Loucy (cell line): ENCODE results near the gene SPPL3.
A peak's percentile ranks its signal among the peaks of the same experiment; 100 is the strongest.
"Not testable (repeated sequence)": the region's sequence is repeated elsewhere in the genome, so short reads cannot be mapped to it uniquely, and the experiment has no call there.

Experiments used
- H2AFZ ChIP-seq: fragments of 200-600 bp; sonication (generic); 2 replicates; pipeline ENCODE4 v1.6.0; 2016; ENCODE audit warnings: antibody characterized with exemption, mild to moderate bottlenecking, low read length, moderate library complexity
- H3F3A ChIP-seq: fragments of 200-600 bp; 2 replicates; pipeline ENCODE4 v1.6.0; 2016; ENCODE audit warnings: antibody characterized with exemption, low read depth, mild to moderate bottlenecking
- H3K27me3 ChIP-seq: fragments of 200-600 bp; sonication (generic); 2 replicates; pipeline ENCODE4 v1.6.1; 2014; ENCODE audit warnings: low read length, mild to moderate bottlenecking; ENCODE audit not compliant: insufficient read depth, poor library complexity, severe bottlenecking
- H3K36me3 ChIP-seq: fragments of 200-600 bp; sonication (generic); 2 replicates; pipeline ENCODE4 v1.6.1; 2016; ENCODE audit warnings: low read length; ENCODE audit not compliant: insufficient read depth
- H3K4me1 ChIP-seq: fragments of 200-600 bp; sonication (generic); 2 replicates; pipeline ENCODE4 v1.5.1; 2014; ENCODE audit warnings: low read length, mild to moderate bottlenecking; ENCODE audit not compliant: insufficient read depth, poor library complexity, severe bottlenecking
- H3K4me2 ChIP-seq: fragments of 200-600 bp; sonication (generic); 2 replicates; pipeline ENCODE4 v1.6.0; 2014; ENCODE audit warnings: antibody characterized with exemption, low read length, low read depth, mild to moderate bottlenecking; ENCODE audit not compliant: poor library complexity, severe bottlenecking
- H3K4me3 ChIP-seq: fragments of 200-600 bp; sonication (generic); 2 replicates; pipeline ENCODE4 v1.5.1; 2014; ENCODE audit warnings: low read length, mild to moderate bottlenecking, mixed read lengths; ENCODE audit not compliant: poor library complexity, severe bottlenecking
- H3K79me2 ChIP-seq: fragments of 200-600 bp; sonication (generic); 2 replicates; pipeline ENCODE4 v1.6.1; 2014; ENCODE audit warnings: low read length; ENCODE audit not compliant: insufficient read depth
- H3K9ac ChIP-seq: fragments of 200-600 bp; sonication (generic); 2 replicates; pipeline ENCODE4 v1.6.0; 2014; ENCODE audit warnings: mild to moderate bottlenecking, low read depth, low read length, moderate library complexity; ENCODE audit not compliant: poor library complexity, severe bottlenecking
- H3K9me2 ChIP-seq: fragments of 200-600 bp; sonication (generic); replicated peaks from 2 replicates; pipeline ENCODE4 v1.6.1; 2016; ENCODE audit warnings: low read depth, low read length, mixed read lengths
- H3K9me3 ChIP-seq: fragments of 200-600 bp; sonication (generic); 2 replicates; pipeline ENCODE4 v1.6.1; 2014; ENCODE audit warnings: mild to moderate bottlenecking, antibody characterized with exemption, low read length, low read depth; ENCODE audit not compliant: insufficient read depth
- H4K20me1 ChIP-seq: fragments of 200-600 bp; sonication (generic); 2 replicates; pipeline ENCODE4 v1.6.0; 2014; ENCODE audit warnings: antibody characterized with exemption, low read length, mild to moderate bottlenecking; ENCODE audit not compliant: insufficient read depth, poor library complexity, severe bottlenecking
- CTCF ChIP-seq: fragments of 200-600 bp; sonication (generic); conservative IDR thresholded peaks from 2 replicates; pipeline ENCODE4 v1.5.1; 2014; ENCODE audit warnings: mild to moderate bottlenecking, antibody characterized with exemption, low read length
- EZH2phosphoT487 ChIP-seq: fragments of 200-600 bp; IDR thresholded peaks from 2 replicates; pipeline ENCODE4 v1.6.1; 2018; ENCODE audit warnings: antibody characterized with exemption, mild to moderate bottlenecking, moderate library complexity, borderline replicate concordance

SPPL3 gene

GRCh38 chr12:120734210-120734609 is 169.9 kb downstream of the SPPL3 start:
- Histone ChIP-seq H3K9me2 (no peaks in the 10 kb centered on the region), H3K36me3 (no peaks in the 10 kb centered on the region), H3K4me2 (no peak overlapping the region), H3K9ac (no peak overlapping the region), H3K27me3 (no peaks in the 10 kb centered on the region), H4K20me1 (no peaks in the 10 kb centered on the region), H3K4me1 (no peaks in the 10 kb centered on the region), H2AFZ (no peak overlapping the region), H3F3A (no peaks in the 10 kb centered on the region), H3K4me3 (no peak overlapping the region), H3K79me2 (no peaks in the 10 kb centered on the region), H3K9me3 (no peaks in the 10 kb centered on the region)
- TF ChIP-seq EZH2phosphoT487 (no peak), CTCF (no peak)

- H3K9ac ChIP-seq: no peak overlapping the region
- H4K20me1 ChIP-seq: no peaks in the 10 kb centered on the region
- no peaks in the 10 kb centered on the region for H3K4me1 ChIP-seq
- H3K9me3 ChIP-seq: no peaks in the 10 kb centered on the region
- H2AFZ ChIP-seq: no peak overlapping the region
- no peaks in the 10 kb centered on the region for H3K79me2 ChIP-seq
- no peak overlapping the region for H3K4me3 ChIP-seq
- no peaks in the 10 kb centered on the region for H3K9me2 ChIP-seq
- H3K27me3 ChIP-seq: no peaks in the 10 kb centered on the region
- no peaks in the 10 kb centered on the region for H3F3A ChIP-seq
- no peak overlapping the region for H3K4me2 ChIP-seq
- no peaks in the 10 kb centered on the region for H3K36me3 ChIP-seq
- TF ChIP-seq EZH2phosphoT487 (no peak), CTCF (no peak)
Measured at GRCh38 chr12:120733574-120733973, 170.6 kb downstream of the SPPL3 start.

GRCh38 chr12:120732198-120732597 is 172.0 kb downstream of the SPPL3 start:
- H3K9me2 ChIP-seq, H3K4me2 ChIP-seq, H3K9me3 ChIP-seq, H3K4me3 ChIP-seq, H2AFZ ChIP-seq, H3K79me2 ChIP-seq, H3K9ac ChIP-seq, H3K4me1 ChIP-seq, H3K36me3 ChIP-seq, H3F3A ChIP-seq, H3K27me3 ChIP-seq, H4K20me1 ChIP-seq: not testable (repeated sequence)

GRCh38 chr12:120726961-120727360 is 177.2 kb downstream of the SPPL3 start:
- H3K27me3 ChIP-seq: no peaks in the 10 kb centered on the region
- peaks cover 20% of the 10 kb centered on the region for H3K4me1 ChIP-seq
- H2AFZ ChIP-seq: no peak overlapping the region
- no peak overlapping the region for H3K9ac ChIP-seq
- H3K79me2 ChIP-seq: no peaks in the 10 kb centered on the region; the same call in 1 of the 2 replicates
- no peaks in the 10 kb centered on the region; the same call in 1 of the 2 replicates for H3K36me3 ChIP-seq
- TF ChIP-seq EZH2phosphoT487: no peak
- no peaks in the 10 kb centered on the region for H3K9me2 ChIP-seq
- no peaks in the 10 kb centered on the region for H3K9me3 ChIP-seq
- peak overlapping the region; percentile 82 for H3K4me2 ChIP-seq
- no peaks in the 10 kb centered on the region for H3F3A ChIP-seq
- no peaks in the 10 kb centered on the region for H4K20me1 ChIP-seq
- no peak overlapping the region for H3K4me3 ChIP-seq
